SH-SY5Y (cell line): Measurements from ENCODE around the gene WWP2.
A peak's percentile ranks its signal among the peaks of the same experiment; 100 is the strongest.

Experiments used
- GATA2 ChIP-seq: IDR thresholded peaks from 2 replicates; pipeline ENCODE4 v1.6.1; 2011; ENCODE audit warnings: mild to moderate bottlenecking, low read depth, low read length
- GATA3 ChIP-seq: IDR thresholded peaks from 2 replicates; pipeline ENCODE4 v1.6.1; 2011; ENCODE audit warnings: low read depth, mild to moderate bottlenecking, low read length, moderate library complexity

WWP2 gene

DNA sequence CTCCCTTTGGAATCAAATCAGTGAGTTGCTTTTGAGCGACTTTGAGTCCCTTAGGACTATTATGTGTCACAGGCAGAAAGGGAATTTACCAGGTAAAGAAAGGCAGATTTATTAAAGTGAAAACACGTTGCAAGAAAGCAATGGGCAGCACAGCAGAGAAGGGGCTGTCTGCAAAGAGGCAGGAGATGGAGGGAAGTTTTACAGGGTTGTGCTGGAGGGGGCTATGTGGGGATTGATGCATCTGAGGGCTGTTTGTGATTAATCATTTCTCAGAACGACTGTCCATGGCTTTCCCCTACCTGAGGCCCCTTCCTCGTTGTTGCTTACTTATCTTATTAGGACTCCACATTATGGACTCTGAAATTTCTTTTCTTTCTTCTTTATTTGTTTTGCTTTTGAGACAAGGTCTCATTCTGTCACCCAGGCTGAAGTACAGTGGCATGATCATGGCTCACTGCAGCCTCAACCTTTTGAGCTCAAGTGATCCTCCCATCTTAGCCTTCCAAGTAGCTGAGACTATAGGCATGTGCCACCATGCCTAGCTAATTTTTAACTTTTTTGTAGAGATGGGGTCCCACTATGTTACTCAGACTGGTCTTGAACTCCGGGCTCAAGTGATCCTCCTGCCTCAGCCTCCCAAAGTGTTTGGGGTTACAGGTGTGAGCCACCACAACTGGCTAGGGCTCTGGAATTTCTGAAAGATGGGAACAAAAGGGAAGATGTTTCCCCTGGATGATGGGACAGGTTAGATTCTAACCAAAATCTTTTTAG is 5.5 kb downstream of the WWP2 start:
- TF ChIP-seq GATA2 (no peak), GATA3 (no peak)

DNA sequence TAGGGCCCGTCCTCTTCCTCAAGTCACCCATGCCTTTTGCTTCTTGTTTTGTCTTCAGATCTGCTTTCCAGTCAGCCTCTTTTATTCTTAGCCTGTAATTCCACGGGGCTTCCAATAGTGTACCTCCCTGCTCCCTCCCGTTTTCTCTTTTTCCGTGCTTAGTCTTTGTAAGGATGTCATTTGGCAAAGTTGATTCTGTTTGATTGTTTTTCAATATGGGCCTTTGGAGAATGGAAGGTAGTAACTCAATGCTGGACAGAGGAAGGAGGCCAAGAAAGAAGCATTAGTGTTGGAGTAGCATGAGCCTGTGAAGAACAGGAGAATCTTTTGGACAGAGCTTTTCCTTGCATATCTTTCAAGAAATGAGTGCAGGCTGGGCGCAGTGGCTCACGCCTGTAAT is 6.5 kb downstream of the WWP2 start:
- no peak for TF ChIP-seq GATA2
- TF ChIP-seq GATA3: no peak

DNA sequence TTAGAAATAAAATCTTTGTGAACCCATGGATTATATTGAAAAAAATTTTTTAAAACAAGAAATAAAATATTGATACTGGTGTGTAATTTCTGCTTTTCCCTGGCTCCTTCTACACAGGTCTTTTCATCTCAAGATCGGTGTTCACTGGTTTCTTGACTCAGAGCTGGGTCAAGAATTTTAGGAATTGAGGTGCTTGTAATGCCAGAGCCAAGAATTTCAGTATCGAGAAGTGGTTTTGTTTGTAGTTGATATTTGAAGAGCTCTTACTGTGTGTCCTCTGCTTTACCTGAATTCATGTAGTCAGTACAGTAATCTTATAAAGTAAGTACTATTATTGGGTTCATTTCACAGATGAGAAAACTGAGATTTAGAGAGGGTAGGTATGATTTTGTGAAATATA is 7.3 kb downstream of the WWP2 start:
- TF ChIP-seq GATA2: no peak
- TF ChIP-seq GATA3: no peak

DNA sequence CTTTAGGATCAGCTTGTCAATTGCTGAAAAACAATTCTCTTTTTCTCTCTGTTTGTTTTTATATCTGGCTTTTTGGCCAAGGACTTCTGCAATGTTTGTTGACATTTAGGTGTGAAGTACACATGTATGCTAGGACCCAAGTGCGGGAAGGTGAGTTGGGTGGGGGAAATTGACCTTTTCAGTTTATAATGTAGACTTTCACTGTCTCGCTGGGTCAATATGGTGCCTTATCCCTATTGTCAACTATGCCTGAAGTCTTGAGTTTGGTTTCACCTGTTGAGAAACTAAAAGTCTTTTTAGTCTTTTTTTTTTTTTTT is 9.5 kb downstream of the WWP2 start:
- TF ChIP-seq GATA3 (no peak), GATA2 (no peak)

DNA sequence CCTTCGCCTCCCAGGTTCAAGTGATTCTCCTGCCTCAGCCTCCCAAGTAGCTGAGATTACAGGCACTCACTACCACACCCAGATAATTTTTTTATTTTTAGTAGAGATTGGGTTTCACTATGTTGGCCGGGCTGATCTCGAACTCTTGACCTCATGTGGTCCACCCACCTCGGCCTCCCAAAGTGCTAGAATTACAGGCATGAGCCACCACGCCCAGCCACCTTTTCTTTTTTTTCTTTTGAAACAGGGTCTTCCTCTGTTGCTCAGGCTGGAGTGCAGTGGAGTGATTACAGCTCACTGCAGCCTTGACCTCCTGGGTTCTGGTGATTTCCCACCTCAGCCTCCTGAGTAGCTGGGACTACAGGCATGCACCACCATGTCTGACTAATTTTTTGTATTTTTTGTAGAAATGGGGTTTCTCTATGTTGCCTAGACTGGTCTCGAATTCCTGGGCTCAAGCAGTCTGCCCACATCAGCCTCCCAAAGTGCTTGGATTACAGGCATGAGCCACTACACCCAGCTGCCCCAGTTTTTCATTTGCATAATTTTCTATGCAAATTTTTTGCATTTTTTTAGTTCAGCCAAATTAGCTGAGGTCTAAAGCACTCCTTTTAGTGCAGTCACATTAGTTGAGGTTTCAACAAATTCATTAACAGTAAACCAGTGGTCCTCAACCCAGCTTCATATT is 11.3 kb downstream of the WWP2 start:
- TF ChIP-seq GATA3 (no peak), GATA2 (no peak)

DNA sequence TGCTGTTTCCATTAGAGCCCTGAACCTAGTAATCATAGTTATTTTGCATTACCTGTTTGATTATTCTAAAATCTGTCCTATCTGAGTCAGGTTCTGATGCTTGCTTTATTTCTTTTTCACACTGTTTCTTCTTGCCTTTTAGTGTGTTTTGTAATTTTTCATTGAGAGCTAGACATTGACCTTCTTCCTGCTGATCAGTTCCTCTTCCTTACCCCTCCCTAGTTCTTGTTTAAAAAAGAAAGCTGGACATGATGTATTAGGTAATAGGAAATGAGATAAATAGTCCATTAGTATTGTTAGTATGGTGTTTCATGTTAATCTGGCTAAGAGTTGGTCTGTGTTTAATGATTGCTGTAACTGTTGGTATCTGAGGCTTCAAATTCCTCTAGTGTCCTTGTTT is 13.4 kb downstream of the WWP2 start:
- TF ChIP-seq GATA3 (no peak), GATA2 (no peak)

DNA sequence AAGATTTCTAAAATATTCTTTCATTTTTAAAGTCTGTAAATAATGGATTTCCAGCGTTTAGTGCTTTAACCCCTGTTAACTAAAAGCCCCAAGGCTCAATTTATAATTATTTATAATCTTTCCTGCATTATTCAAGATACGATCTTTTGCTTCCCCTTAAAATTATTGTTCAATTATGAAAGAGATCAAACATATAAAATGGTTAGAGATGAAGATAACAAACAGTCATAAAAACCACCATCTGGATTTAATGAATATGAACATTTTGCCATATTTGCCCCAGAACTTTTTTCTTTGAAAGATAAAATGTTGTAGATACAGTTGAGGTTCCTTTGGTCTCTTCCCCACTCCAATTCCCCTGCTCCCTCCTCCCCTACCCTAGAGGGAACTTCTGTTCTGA is 17.6 kb downstream of the WWP2 start:
- TF ChIP-seq GATA2 (peak; percentile 25; the same call in 1 of the 2 replicates), GATA3 (peak; percentile 74)

DNA sequence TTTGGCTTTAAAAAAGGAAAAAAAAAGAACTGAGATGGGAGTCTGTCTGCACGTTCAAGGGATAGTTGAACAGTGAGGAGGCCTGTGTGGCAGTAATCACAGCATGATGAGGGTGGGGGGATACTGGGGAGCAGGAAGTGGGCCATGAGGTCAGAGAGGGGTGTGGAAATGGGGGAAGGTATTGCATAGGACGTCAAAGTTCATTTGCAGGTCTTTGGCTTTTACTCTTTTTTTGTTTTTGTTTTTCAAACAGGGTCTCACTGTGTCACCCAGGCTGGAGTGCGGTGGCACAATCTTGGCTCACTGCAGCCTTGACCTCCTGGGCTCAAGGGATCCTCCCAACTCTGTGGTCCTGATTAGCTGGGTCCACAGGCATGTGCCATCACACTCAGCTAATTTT is 19.0 kb downstream of the WWP2 start:
- no peak for TF ChIP-seq GATA2
- TF ChIP-seq GATA3: no peak

DNA sequence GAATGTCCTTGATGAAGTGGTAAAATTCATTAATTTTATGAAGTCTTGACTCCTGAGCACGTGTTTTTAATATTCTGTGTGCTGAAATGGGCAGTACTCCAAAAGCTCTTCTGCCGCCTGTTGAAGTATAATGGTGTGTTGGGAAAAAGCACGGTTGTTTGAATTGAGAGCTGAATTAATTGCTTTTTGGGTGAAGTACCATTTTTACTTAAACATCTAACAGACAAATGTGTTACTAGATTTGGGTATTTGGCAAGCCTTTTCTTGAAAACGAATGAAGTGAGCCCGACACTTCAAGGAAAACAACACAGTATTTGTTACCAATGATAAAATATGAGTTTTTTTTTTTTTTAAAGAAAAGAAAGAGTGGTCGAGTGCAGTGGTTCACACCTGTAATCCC is 22.5 kb downstream of the WWP2 start:
- TF ChIP-seq GATA2 (no peak), GATA3 (no peak)

DNA sequence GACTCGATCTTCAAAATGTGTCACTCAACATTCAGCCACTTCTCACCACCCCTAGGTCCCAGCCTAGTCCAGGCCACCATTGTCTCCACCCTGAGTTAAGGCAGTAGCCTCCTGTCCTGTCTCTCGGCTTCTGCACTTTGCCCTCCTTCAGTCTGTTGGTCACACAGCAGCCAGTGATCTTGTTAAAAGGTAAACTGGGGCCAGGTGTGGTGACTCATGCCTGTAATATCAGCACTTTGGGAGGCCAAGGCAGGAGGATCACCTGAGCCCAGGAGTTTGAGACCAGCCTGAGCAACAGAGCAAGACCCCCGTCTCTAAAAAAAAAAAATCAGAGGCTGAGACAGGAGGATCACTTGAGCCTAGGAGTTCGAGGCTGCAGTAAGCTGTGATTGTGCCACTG is 25.8 kb downstream of the WWP2 start:
- TF ChIP-seq GATA3 (no peak), GATA2 (no peak)

DNA sequence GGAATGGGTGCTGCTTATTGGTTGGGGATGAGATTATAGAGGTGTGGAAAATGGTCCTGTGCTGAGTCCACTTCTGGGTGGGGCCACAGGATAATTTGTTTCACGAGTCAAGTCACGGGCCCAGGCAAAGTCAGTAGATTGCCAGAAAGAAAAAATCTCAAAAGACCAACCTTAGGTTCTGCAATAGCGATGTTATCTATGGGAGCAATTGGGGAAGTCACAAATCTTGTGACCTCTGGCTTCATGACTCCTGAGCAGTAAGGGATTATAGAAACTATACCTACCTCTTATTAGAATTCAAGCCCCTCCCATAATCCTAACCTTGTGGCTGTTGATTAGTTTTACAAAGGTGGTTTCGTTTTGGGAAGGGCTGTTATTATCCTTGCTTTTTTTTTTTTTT is 31.4 kb downstream of the WWP2 start:
- TF ChIP-seq GATA2 (no peak), GATA3 (no peak)

DNA sequence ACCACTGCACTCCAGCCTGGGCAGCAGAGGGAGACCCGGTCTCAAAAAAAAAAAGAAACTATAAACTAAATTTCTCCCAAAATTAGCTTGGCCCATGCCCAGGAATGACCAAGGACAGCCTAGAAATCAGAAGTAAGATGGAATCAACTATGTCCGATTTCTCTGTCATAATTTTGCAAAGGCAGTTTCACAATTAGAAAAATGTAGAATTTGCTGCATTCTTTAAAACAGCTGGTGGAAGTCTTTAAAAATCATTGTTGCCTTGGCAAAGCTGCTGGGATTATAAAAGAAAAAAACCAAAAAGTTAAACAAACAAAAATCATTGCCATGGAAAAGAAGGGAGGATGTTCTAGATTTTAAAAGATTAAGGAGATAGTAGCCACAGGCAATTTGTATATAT is 32.4 kb downstream of the WWP2 start:
- TF ChIP-seq GATA3: no peak

DNA sequence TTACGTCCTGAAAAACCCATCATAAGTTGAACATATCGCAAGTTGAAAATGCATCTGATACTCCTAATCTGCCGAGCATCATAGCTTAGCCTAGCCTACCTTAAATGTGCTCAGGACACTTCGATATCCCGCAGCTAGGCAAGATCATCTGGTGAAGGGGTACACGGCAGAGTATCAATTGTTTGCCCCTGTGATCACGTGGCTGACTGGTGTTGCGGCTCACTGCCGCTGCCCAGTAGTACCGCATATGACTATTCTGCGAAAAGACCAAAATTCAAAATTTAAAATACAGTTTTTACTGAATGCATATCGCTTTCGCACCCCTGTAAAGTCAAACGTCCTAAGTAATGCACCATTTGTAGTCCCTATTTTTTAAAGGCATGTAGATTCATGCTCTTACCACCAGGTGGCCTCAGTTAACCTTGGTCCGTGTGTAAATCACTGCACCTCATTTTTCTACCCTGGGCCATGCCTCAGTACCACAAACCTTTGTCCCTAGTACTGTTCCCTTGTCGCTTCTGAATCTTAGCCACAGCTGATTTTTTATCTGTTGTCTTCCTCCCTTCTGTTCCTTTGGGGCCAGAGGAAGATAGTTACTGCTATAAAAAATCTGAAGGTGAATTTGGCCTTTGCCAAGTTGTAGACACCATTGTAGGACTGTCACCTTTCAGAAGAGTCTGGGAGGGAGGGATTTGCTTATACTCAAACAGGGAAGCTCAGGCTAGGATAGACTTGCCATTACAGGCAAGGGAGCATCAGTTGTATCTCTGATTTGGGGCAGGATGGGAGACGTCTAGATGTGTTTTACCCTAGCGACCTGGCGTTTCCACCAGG is 34.4 kb downstream of the WWP2 start:
- TF ChIP-seq GATA3: no peak
- TF ChIP-seq GATA2: no peak

DNA sequence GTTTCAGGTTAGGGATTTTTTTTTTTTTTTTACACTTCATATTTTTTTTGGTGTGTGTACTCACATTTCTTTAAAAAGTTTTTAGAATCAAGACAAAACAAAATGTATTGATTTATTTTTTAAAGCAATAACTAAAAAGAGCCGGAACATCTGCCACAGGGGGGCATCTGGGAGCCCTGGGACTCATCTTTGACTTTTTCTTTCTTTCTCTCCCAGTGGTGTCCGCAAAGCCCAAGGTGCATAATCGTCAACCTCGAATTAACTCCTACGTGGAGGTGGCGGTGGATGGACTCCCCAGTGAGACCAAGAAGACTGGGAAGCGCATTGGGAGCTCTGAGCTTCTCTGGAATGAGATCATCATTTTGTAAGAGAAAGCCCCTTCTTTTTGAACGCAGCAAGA is 36.3 kb downstream of the WWP2 start:
- no peak for TF ChIP-seq GATA2
- no peak for TF ChIP-seq GATA3

DNA sequence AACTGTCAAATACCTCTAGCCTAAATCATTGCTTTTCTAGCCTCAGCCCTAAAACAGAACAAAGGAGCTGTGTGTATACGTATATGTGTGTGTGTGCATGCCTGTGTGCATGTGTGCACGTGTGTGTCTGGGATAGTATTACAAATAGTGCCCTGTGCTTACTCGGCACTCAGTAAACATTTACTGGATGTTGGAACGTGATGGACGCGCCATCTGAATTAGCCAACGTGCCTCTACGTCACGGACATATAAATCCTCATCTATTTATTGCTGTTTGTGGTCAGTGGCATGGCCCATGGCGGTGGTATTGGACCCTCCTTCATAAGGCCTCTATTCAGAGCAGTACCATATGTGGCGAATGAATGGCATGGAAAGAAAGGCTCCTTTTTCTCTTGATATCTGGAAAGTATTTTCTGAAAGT is 37.5 kb downstream of the WWP2 start:
- TF ChIP-seq GATA2: no peak
- no peak for TF ChIP-seq GATA3

DNA sequence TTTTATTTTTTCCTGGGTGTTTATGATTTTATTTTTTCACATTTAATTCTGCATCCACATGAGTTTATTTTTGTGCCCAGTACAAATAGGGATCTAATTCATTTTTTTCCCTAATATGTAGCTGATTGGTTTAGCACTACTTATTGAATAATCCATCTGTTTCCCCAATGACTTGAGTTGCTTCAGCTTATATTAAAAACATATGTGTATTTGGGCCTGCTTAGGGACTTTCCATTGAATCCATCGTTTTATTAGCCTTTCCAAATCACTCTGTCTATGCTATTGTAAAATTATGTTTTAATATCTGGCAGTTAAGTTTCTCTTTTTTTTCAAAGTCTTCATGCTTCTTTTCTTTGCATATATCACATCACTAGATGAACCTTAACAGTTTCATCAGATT is 42.2 kb downstream of the WWP2 start:
- TF ChIP-seq GATA3 (no peak), GATA2 (no peak)
